Ovary (tissue), 3 donors: Measurements from ENCODE around the gene HUNK.

ENCODE experiments used
- EP300 ChIP-seq: sonication (generic); formaldehyde crosslinking; IDR thresholded peaks from one replicate; pipeline ENCODE4 v1.6.1; 2017; ENCODE audit warnings: antibody characterized with exemption
- POLR2A ChIP-seq: fragments of 450-650 bp; IDR thresholded peaks from one replicate; pipeline ENCODE4 v1.6.1; 2017; ENCODE audit warnings: antibody characterized with exemption, mild to moderate bottlenecking, moderate library complexity
- TF ChIP-seq, protein P1 (sequence below), 3 donors: fragments of 450-650 bp in 2 of 3; fragments of 200-600 bp in 1 of 3; IDR thresholded peaks; one replicate each; pipeline versions ENCODE4 v1.5.1 to v1.8.0; 2016 to 2022; ENCODE audit warnings: antibody characterized with exemption in 3 of 3, mild to moderate bottlenecking in 1 of 3
- donor health status: DM: no; HTN: no; CAD: no.

GRCh38 chr21:32020564-32020963 lies 147.7 kb downstream of the HUNK start:
- TF ChIP-seq, protein P1, sequence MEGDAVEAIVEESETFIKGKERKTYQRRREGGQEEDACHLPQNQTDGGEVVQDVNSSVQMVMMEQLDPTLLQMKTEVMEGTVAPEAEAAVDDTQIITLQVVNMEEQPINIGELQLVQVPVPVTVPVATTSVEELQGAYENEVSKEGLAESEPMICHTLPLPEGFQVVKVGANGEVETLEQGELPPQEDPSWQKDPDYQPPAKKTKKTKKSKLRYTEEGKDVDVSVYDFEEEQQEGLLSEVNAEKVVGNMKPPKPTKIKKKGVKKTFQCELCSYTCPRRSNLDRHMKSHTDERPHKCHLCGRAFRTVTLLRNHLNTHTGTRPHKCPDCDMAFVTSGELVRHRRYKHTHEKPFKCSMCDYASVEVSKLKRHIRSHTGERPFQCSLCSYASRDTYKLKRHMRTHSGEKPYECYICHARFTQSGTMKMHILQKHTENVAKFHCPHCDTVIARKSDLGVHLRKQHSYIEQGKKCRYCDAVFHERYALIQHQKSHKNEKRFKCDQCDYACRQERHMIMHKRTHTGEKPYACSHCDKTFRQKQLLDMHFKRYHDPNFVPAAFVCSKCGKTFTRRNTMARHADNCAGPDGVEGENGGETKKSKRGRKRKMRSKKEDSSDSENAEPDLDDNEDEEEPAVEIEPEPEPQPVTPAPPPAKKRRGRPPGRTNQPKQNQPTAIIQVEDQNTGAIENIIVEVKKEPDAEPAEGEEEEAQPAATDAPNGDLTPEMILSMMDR (IDR thresholded peaks at IDR 0.05): no peak
- TF ChIP-seq EP300 (no peak), POLR2A (no peak)
